HL-60 (cell line): ENCODE results near the gene ARG2.

ENCODE experiments used
- CTCF ChIP-seq: IDR thresholded peaks from one replicate; pipeline ENCODE4 v1.5.1; 2011; ENCODE audit warnings: low read length, control low read depth, inconsistent platforms; ENCODE audit not compliant: insufficient read depth
- GABPA ChIP-seq: IDR thresholded peaks from 2 replicates; pipeline ENCODE4 v1.6.1; 2012; ENCODE audit warnings: low read depth
- POLR2AphosphoS5 ChIP-seq: IDR thresholded peaks from 2 replicates; pipeline ENCODE4 v1.6.1; 2012; ENCODE audit warnings: low read depth
- SPI1 ChIP-seq: IDR thresholded peaks from 2 replicates; pipeline ENCODE4 v1.6.1; 2012; ENCODE audit warnings: low read depth, mild to moderate bottlenecking, borderline replicate concordance
- TF ChIP-seq, protein P1 (sequence below): IDR thresholded peaks from 2 replicates; pipeline ENCODE4 v1.6.1; 2012; ENCODE audit warnings: low read depth; ENCODE audit not compliant: insufficient replicate concordance

- TF ChIP-seq CTCF (no peak), POLR2AphosphoS5 (no peak), SPI1 (no peak), GABPA (no peak)
- TF ChIP-seq, protein P1, sequence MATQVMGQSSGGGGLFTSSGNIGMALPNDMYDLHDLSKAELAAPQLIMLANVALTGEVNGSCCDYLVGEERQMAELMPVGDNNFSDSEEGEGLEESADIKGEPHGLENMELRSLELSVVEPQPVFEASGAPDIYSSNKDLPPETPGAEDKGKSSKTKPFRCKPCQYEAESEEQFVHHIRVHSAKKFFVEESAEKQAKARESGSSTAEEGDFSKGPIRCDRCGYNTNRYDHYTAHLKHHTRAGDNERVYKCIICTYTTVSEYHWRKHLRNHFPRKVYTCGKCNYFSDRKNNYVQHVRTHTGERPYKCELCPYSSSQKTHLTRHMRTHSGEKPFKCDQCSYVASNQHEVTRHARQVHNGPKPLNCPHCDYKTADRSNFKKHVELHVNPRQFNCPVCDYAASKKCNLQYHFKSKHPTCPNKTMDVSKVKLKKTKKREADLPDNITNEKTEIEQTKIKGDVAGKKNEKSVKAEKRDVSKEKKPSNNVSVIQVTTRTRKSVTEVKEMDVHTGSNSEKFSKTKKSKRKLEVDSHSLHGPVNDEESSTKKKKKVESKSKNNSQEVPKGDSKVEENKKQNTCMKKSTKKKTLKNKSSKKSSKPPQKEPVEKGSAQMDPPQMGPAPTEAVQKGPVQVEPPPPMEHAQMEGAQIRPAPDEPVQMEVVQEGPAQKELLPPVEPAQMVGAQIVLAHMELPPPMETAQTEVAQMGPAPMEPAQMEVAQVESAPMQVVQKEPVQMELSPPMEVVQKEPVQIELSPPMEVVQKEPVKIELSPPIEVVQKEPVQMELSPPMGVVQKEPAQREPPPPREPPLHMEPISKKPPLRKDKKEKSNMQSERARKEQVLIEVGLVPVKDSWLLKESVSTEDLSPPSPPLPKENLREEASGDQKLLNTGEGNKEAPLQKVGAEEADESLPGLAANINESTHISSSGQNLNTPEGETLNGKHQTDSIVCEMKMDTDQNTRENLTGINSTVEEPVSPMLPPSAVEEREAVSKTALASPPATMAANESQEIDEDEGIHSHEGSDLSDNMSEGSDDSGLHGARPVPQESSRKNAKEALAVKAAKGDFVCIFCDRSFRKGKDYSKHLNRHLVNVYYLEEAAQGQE: no peak
Measured at GRCh38 chr14:67572608-67573007, 47.1 kb upstream of the ARG2 start.
